ENCODE data around the gene AGPAT4.

The AGPAT4 gene

DNA sequence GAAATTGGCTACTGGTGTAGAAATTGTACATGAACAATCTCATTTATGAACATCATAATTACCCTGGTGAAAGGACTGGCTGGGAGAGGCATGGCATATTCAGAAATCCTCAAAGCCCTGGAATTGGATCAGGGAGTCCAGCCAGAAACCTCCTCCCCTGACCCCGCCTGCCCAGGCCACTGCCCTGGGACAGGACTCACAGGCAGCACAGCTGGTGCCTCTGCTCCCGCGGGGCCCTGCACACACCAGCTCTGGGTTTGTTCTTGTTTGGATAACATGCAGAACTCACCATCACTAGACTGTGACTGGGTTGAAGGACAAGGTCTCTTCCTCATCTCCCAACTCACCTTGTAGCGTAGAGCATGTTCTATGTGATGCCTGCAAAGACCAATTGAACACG lies 56.2 kb downstream of the AGPAT4 start:
- Histone ChIP-seq H3K4me3 (no peak overlapping the region), H3K27ac (no peak overlapping the region)
- no peak for TF ChIP-seq POLR2AphosphoS5 (IDR thresholded peaks at IDR 0.05; ENCODE audit: borderline replicate concordance, low read depth, low read length)

GRCh38 chr6:161216616-161217205 lies 57.1 kb downstream of the AGPAT4 start:
- Histone ChIP-seq H3K36me3 (ENCODE audit: insufficient read depth, low read length) (peaks cover 15% of the 10 kb centered on the region; the same call in 1 of the 2 replicates), H3K9ac (ENCODE audit: insufficient read length) (no peak overlapping the region), H3K4me3 (no peak overlapping the region), H3K27ac (no peak overlapping the region), H3K9me3 (ENCODE audit: low read depth, low read length) (peaks cover 6% of the 10 kb centered on the region; the same call in 1 of the 2 replicates)
- TF ChIP-seq FOXP2 (optimal IDR thresholded peaks at IDR 0.05; ENCODE audit: control extremely low read depth, extremely low read length, insufficient read depth) (no peak), EZH2 (IDR thresholded peaks at IDR 0.05) (no peak), POLR2AphosphoS5 (IDR thresholded peaks at IDR 0.05; ENCODE audit: borderline replicate concordance, low read depth, low read length) (no peak)
- DNase-seq (ENCODE audit: low read depth, low spot score) = no peak

More for the DNA sequence above, 56.2 kb downstream of the AGPAT4 start:
- H3K36me3 ChIP-seq (ENCODE audit: insufficient read depth, low read length) = peaks cover 15% of the 10 kb centered on the region; the same call in 1 of the 2 replicates
- H3K9ac ChIP-seq (ENCODE audit: insufficient read length) = no peak overlapping the region
- no peak for DNase-seq (ENCODE audit: low read depth, low spot score)
- H3K9me3 ChIP-seq (ENCODE audit: low read depth, low read length) = no peaks in the 10 kb centered on the region

DNA sequence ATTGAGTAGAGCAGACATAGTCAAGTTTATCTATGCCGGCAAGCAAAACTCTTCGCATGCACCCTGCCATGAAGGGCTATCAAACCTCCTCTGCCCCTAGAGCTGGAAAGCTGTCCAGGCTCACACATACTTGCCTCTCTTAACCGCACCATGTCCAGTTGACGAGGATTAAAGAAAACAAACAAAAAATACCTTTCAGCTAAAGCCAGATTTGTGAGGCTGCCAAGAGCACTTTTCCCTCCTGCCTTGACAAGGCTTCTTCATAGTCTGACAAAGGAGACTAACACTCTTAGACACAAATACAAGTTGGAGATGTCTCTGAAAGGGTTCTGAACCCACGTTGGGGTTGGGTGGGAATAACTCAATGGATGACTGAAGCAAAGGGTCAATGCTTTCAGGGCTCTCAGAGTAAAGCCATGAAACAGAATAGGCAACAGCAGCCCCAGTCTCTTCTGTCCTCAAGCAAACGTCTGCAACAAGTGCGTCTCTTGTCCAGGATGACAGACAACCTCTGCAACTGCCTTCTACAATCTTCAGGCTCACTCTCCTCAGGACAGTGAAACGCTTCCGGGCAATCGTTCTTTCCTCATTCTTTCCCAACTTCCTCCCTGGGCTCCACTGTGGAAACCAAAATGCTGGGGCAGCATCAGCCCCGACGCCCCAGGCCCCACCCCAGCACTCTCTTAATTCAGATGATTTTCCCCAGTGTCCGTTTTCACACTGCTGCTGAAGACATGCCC lies 57.8 kb downstream of the AGPAT4 start:
- DNase-seq (ENCODE audit: low read depth, low spot score) = no peak
- TF ChIP-seq EZH2 (IDR thresholded peaks at IDR 0.05) (no peak), POLR2AphosphoS5 (IDR thresholded peaks at IDR 0.05; ENCODE audit: borderline replicate concordance, low read depth, low read length) (no peak), FOXP2 (optimal IDR thresholded peaks at IDR 0.05; ENCODE audit: control extremely low read depth, extremely low read length, insufficient read depth) (no peak)
- Histone ChIP-seq H3K9me3 (ENCODE audit: low read depth, low read length) (peaks cover 8% of the 10 kb centered on the region; the same call in 1 of the 2 replicates), H3K9ac (ENCODE audit: insufficient read length) (no peak overlapping the region), H3K36me3 (ENCODE audit: insufficient read depth, low read length) (peaks cover 15% of the 10 kb centered on the region; the same call in 1 of the 2 replicates), H3K4me3 (no peak overlapping the region), H3K27ac (no peak overlapping the region)

DNA sequence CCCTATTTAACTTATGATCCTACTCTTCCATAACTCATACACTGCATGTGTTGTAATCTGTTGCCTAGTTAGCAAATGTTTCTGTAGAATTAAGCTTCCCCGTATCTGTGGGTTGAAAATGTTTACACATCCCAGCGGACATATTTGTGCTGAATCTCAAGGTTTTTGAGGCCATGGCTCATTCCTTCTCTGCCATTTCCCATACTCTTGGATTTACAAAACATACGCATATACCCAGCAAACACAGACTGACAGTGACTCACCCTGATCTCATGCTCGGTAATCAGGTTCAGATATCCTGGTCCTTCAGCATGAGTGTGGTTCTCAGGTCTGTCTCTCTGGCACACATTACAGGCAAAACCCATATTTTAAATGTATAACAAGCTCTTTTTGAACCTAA lies 58.7 kb downstream of the AGPAT4 start:
- no peak overlapping the region for H3K9ac ChIP-seq (ENCODE audit: insufficient read length)
- H3K4me3 ChIP-seq = no peak overlapping the region
- no peak overlapping the region for H3K27ac ChIP-seq

DNA sequence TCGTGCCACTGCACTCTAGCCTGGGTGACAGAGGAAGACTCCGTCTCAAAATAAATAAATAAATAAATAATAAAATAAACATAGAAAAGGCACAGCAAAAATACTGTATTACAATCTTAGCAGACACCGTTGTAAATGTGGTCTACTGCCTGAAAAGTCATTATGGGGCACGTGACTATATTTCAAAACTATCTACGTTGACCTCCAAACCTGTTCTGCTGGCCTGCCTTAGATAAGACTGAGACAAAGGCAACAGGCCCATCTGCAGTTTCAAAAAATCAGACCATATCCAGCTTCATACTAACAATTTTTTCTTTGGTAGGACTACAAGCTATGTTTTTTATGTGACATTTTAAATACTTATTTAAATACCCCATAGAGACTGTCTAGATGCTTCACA lies 59.1 kb downstream of the AGPAT4 start:
- Histone ChIP-seq H3K36me3 (ENCODE audit: insufficient read depth, low read length) (peaks cover 15% of the 10 kb centered on the region; the same call in 1 of the 2 replicates), H3K4me3 (no peak overlapping the region), H3K27ac (no peak overlapping the region), H3K9ac (ENCODE audit: insufficient read length) (no peak overlapping the region), H3K9me3 (ENCODE audit: low read depth, low read length) (peaks cover 8% of the 10 kb centered on the region; the same call in 1 of the 2 replicates)
- TF ChIP-seq FOXP2 (optimal IDR thresholded peaks at IDR 0.05; ENCODE audit: control extremely low read depth, extremely low read length, insufficient read depth) = no peak
- no peak for TF ChIP-seq POLR2AphosphoS5 (IDR thresholded peaks at IDR 0.05; ENCODE audit: borderline replicate concordance, low read depth, low read length)
- TF ChIP-seq EZH2 (IDR thresholded peaks at IDR 0.05) = no peak
- no peak for DNase-seq (ENCODE audit: low read depth, low spot score)

More for the DNA sequence above, 58.7 kb downstream of the AGPAT4 start:
- Histone ChIP-seq H3K36me3 (ENCODE audit: insufficient read depth, low read length) (peaks cover 15% of the 10 kb centered on the region; the same call in 1 of the 2 replicates), H3K9me3 (ENCODE audit: low read depth, low read length) (peaks cover 8% of the 10 kb centered on the region; the same call in 1 of the 2 replicates)
- TF ChIP-seq POLR2AphosphoS5 (IDR thresholded peaks at IDR 0.05; ENCODE audit: borderline replicate concordance, low read depth, low read length) = no peak
- no peak for TF ChIP-seq FOXP2 (optimal IDR thresholded peaks at IDR 0.05; ENCODE audit: control extremely low read depth, extremely low read length, insufficient read depth)
- TF ChIP-seq EZH2 (IDR thresholded peaks at IDR 0.05) = no peak
- DNase-seq (ENCODE audit: low read depth, low spot score) = no peak

DNA sequence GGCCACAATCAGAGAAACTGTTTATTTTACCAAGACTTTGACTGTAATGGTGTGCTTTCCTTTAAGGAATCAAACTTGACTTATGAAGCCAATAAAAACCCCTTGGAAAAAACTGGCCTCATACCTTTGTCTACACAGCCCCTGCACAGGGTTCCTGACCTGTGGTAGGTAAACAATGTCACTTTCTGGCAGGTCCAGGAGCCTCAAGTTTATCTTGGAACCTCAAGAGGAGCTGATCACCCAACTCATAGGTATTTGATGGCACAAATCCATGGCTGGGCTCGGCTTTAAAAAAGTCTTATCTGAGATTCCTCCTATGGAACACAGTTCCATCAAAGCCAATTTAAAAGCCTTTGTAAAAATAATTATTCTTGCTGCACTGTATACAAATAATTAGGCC lies 61.0 kb downstream of the AGPAT4 start:
- Histone ChIP-seq H3K36me3 (ENCODE audit: insufficient read depth, low read length) (peaks cover 13% of the 10 kb centered on the region; the same call in 1 of the 2 replicates), H3K9ac (ENCODE audit: insufficient read length) (no peak overlapping the region), H3K9me3 (ENCODE audit: low read depth, low read length) (peaks cover 8% of the 10 kb centered on the region; the same call in 1 of the 2 replicates), H3K4me3 (no peak overlapping the region), H3K27ac (no peak overlapping the region)
- TF ChIP-seq FOXP2 (optimal IDR thresholded peaks at IDR 0.05; ENCODE audit: control extremely low read depth, extremely low read length, insufficient read depth) = no peak
- no peak for TF ChIP-seq POLR2AphosphoS5 (IDR thresholded peaks at IDR 0.05; ENCODE audit: borderline replicate concordance, low read depth, low read length)
- no peak for TF ChIP-seq EZH2 (IDR thresholded peaks at IDR 0.05)
- DNase-seq (ENCODE audit: low read depth, low spot score) = no peak

DNA sequence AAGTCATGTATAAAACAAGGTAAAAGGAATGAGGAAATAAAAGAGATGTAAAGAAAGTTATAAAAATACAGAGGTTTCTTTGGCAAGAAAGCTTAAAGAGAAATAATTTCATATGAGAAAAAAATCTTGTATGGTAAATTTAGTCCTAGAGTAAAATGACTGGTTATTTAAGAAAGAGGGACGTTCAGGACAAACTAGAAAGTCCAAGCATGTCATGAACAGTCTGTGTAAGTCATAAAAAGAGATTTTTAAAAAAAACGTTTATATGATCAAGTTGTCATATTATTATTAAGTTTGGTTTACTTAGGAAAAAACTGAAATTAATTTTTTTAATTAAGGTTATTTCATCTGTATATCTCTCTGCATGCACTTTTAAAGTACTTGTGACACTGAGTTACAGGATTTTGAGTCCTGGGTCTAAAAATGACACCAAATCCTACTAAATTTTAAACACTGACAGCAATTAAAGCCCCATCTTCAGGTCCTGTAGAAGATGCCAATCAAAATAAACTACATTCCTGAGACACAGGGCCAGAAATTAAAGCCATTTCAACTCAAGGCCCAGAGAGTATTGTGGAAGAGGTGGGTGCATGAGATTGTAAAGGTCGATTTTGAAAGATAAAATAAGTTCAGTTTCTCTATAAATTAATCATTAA lies 62.4 kb downstream of the AGPAT4 start:
- TF ChIP-seq EZH2 (IDR thresholded peaks at IDR 0.05) (no peak), POLR2AphosphoS5 (IDR thresholded peaks at IDR 0.05; ENCODE audit: borderline replicate concordance, low read depth, low read length) (no peak), FOXP2 (optimal IDR thresholded peaks at IDR 0.05; ENCODE audit: control extremely low read depth, extremely low read length, insufficient read depth) (no peak)
- Histone ChIP-seq H3K27ac (no peak overlapping the region), H3K4me3 (no peak overlapping the region), H3K9ac (ENCODE audit: insufficient read length) (no peak overlapping the region), H3K9me3 (ENCODE audit: low read depth, low read length) (peaks cover 8% of the 10 kb centered on the region; the same call in 1 of the 2 replicates), H3K36me3 (ENCODE audit: insufficient read depth, low read length) (0 out of 2 replicates have a peak, but pooled peaks cover 4% of the 10 kb centered on the region)
- DNase-seq (ENCODE audit: low read depth, low spot score) = no peak

GRCh38 chr6:161210857-161211256 lies 63.0 kb downstream of the AGPAT4 start:
- no peak for DNase-seq (ENCODE audit: low read depth, low spot score)
- no peak overlapping the region for H3K4me3 ChIP-seq
- H3K27ac ChIP-seq = no peak overlapping the region
- H3K9ac ChIP-seq (ENCODE audit: insufficient read length) = no peak overlapping the region
- H3K36me3 ChIP-seq (ENCODE audit: insufficient read depth, low read length) = 0 out of 2 replicates have a peak, but pooled peaks cover under 1% of the 10 kb centered on the region
- peaks cover 8% of the 10 kb centered on the region; the same call in 1 of the 2 replicates for H3K9me3 ChIP-seq (ENCODE audit: low read depth, low read length)
- no peak for TF ChIP-seq POLR2AphosphoS5 (IDR thresholded peaks at IDR 0.05; ENCODE audit: borderline replicate concordance, low read depth, low read length)
- TF ChIP-seq FOXP2 (optimal IDR thresholded peaks at IDR 0.05; ENCODE audit: control extremely low read depth, extremely low read length, insufficient read depth) = no peak
- no peak for TF ChIP-seq EZH2 (IDR thresholded peaks at IDR 0.05)

All from SK-N-MC (cell line).